ENCODE measurements around the gene MUSK.

DNA sequence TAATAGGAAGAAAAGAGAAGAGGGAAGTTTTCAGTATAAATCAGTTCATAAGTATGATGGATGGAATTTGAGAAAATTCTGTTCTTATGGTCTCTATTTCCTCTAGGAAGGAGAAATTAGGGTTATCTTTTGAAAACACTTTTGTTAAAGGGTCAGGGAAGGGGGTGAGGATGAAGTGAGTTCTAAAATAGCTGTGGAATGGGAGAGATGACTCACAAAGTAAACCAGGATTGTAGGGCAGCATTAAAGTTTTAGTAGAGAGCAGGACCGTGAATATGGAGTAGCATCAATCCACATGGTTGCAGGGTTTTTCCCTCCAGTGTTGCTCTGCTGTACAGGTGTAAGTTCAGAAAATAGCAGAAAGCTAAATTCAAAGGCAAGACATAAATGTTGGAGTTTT, 32.4 kb downstream of the MUSK start:
- TF ChIP-seq, protein P1, sequence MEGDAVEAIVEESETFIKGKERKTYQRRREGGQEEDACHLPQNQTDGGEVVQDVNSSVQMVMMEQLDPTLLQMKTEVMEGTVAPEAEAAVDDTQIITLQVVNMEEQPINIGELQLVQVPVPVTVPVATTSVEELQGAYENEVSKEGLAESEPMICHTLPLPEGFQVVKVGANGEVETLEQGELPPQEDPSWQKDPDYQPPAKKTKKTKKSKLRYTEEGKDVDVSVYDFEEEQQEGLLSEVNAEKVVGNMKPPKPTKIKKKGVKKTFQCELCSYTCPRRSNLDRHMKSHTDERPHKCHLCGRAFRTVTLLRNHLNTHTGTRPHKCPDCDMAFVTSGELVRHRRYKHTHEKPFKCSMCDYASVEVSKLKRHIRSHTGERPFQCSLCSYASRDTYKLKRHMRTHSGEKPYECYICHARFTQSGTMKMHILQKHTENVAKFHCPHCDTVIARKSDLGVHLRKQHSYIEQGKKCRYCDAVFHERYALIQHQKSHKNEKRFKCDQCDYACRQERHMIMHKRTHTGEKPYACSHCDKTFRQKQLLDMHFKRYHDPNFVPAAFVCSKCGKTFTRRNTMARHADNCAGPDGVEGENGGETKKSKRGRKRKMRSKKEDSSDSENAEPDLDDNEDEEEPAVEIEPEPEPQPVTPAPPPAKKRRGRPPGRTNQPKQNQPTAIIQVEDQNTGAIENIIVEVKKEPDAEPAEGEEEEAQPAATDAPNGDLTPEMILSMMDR (IDR thresholded peaks at IDR 0.05): no peak
- no peak for TF ChIP-seq POLR2AphosphoS5 (IDR thresholded peaks at IDR 0.05)
